OCI-LY7 (cell line): Measurements from ENCODE around the gene CDK14. TPM values are rescaled to one million over a fixed set of nuclear protein-coding genes. Genes with fewer than 3 reads are reported as not detected.
"Not testable (repeated sequence)": the region's sequence is repeated elsewhere in the genome, so short reads cannot be mapped to it uniquely, and the experiment has no call there.

Source experiments
- BruUV-seq: library from RNA; stranded (reverse); fragments of 400-500 nt; replicated peaks from 2 replicates; lab custom pipeline; 2021; lab: Mats Ljungman, UMichigan
- CTCF ChIA-PET: fragments of 300-600 bp; sonication (Branson Sonifier 250); formaldehyde crosslinking; loops from one replicate; lab custom pipeline; 2022; ENCODE audit warnings: antibody characterized with exemption; ENCODE audit not compliant: unreplicated experiment; lab: Charles Lee
- POLR2A ChIA-PET: fragments of 300-600 bp; sonication (Branson Sonifier 250); formaldehyde crosslinking; loops from one replicate; lab custom pipeline; 2022; ENCODE audit warnings: antibody characterized with exemption; lab: Charles Lee
- DNase-seq: peaks from one replicate; pipeline ENCODE4 v3.0.0-alpha.2; 2015; ENCODE audit warnings: low spot score
- H2AFZ ChIP-seq: fragments of 200-600 bp; sonication (generic), shearing (Covaris generic); 2 replicates; pipeline ENCODE4 v1.6.1; 2014; ENCODE audit warnings: mild to moderate bottlenecking, antibody characterized with exemption, low read length, moderate library complexity
- H3K27ac ChIP-seq: fragments of 200-600 bp; sonication (generic); 2 replicates; pipeline ENCODE4 v1.5.1; 2014; ENCODE audit warnings: mixed run types, low read depth, mild to moderate bottlenecking, moderate library complexity, low read length, inconsistent platforms; ENCODE audit not compliant: poor library complexity, severe bottlenecking
- H3K36me3 ChIP-seq: fragments of 200-600 bp; sonication (generic); 2 replicates; pipeline ENCODE4 v1.6.1; 2014; ENCODE audit warnings: mild to moderate bottlenecking, antibody characterized with exemption, low read length, moderate library complexity, mixed read lengths; ENCODE audit not compliant: insufficient read depth
- H3K4me1 ChIP-seq: fragments of 200-600 bp; sonication (generic); 2 replicates; pipeline ENCODE4 v1.5.1; 2014; ENCODE audit warnings: mild to moderate bottlenecking, low read length; ENCODE audit not compliant: insufficient read depth, poor library complexity, severe bottlenecking
- H3K4me2 ChIP-seq: fragments of 200-600 bp; sonication (generic); 2 replicates; pipeline ENCODE4 v1.6.1; 2014; ENCODE audit warnings: mild to moderate bottlenecking, low read length
- H3K4me3 ChIP-seq: fragments of 200-600 bp; sonication (generic); 2 replicates; pipeline ENCODE4 v1.5.1; 2014; ENCODE audit warnings: mild to moderate bottlenecking, low read depth, low read length; ENCODE audit not compliant: poor library complexity, severe bottlenecking
- H3K79me2 ChIP-seq: fragments of 200-600 bp; sonication (generic); 2 replicates; pipeline ENCODE4 v1.6.1; 2016; ENCODE audit warnings: low read depth, mild to moderate bottlenecking, low read length, moderate library complexity, mixed read lengths; ENCODE audit not compliant: insufficient read depth
- H3K9me2 ChIP-seq: fragments of 200-600 bp; sonication (generic); 2 replicates; pipeline ENCODE4 v1.6.1; 2016; ENCODE audit warnings: mild to moderate bottlenecking, low read length, mixed read lengths; ENCODE audit not compliant: insufficient read depth
- H3K9me3 ChIP-seq: fragments of 200-600 bp; sonication (generic); 2 replicates; pipeline ENCODE4 v1.6.1; 2014; ENCODE audit warnings: mild to moderate bottlenecking, mixed run types, low read length, mixed read lengths
- H4K20me1 ChIP-seq: fragments of 200-600 bp; sonication (generic); 2 replicates; pipeline ENCODE4 v1.6.1; 2014; ENCODE audit warnings: mild to moderate bottlenecking, antibody characterized with exemption, low read length, moderate library complexity, mixed read lengths; ENCODE audit not compliant: insufficient read depth
- CTCF ChIP-seq: fragments of 200-600 bp; sonication (generic); conservative IDR thresholded peaks from 2 replicates; pipeline ENCODE4 v1.5.1; 2014; ENCODE audit warnings: mild to moderate bottlenecking, antibody characterized with exemption, low read length, moderate library complexity, mixed read lengths
- EZH2phosphoT487 ChIP-seq: fragments of 200-600 bp; sonication (generic); IDR thresholded peaks from 2 replicates; pipeline ENCODE4 v1.6.1; 2018; ENCODE audit warnings: low read depth, borderline replicate concordance, mild to moderate bottlenecking, mixed run types, antibody characterized with exemption, low read length, moderate library complexity, mixed read lengths
- intact Hi-C: fragments of 100-400 bp; cut with micrococcal nuclease; formaldehyde crosslinking; loops from one replicate; pipeline ENCODE4 v1.10.0; 2022; ENCODE audit not compliant: unreplicated experiment
- total RNA-seq, 2 experiments: library from RNA; depleted of rRNA in 1 of 2; stranded (reverse); fragments of >200 nt in 1 of 2; shearing (Covaris generic) in 1 of 2; gene quantifications; 2 replicates each; pipeline ENCODE4 v1.2.3, GENCODE V29; 2014 to 2022

Gene CDK14
- total RNA-seq, 2 experiments from 2014 or later, result 90.7 to 111 TPM

DNA sequence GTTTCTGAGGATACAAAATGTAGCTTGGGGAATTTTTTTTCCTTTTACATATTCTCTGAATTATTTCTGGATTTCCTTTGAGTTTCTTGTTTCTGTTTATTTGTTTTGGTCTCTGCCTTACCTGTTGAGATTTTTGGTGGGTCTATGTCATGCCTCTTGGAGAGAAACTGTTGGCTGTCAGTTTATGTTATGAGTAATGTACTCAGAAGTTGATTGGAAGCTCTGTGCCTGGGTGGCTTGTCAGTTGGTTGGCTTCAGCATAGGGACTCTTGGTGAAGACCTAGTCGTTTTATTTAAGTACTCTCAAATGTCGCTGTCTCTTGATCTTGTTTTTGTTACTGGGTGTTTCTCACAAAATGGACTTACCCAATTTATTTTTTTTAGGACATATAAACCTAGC lies 132.4 kb downstream of the CDK14 start:
- BruUV-seq, result no TSS peak
- Histone ChIP-seq H3K4me2 (peak overlapping the region; percentile 70), H3K4me3 (peak overlapping the region; percentile 66), H4K20me1 (no peaks in the 10 kb centered on the region), H3K27ac (peak overlapping the region; percentile 81), H3K9me3 (peaks cover 30% of the 10 kb centered on the region), H2AFZ (no peak overlapping the region), H3K79me2 (peaks cover 99% of the 10 kb centered on the region), H3K9me2 (no peaks in the 10 kb centered on the region), H3K4me1 (peaks cover 61% of the 10 kb centered on the region), H3K36me3 (peaks cover 67% of the 10 kb centered on the region)
- CTCF ChIA-PET, result no interaction called here
- intact Hi-C loops, result loop anchor here (1.0 to 10.0 kb wide), 2 partner anchors 19 to 1516 kb away; partner anchors contain the start of genes ANKIB1 and KRIT1
- TF ChIP-seq EZH2phosphoT487, result no peak
- no peak for TF ChIP-seq CTCF
- DNase-seq, result peak; percentile 69
- POLR2A ChIA-PET, result interaction anchor here (0.6 to 1.6 kb wide), 6 partner anchors 14 to 49 kb away, joined by 4 to 11 read pairs (median 6); no protein-coding TSS in a partner anchor

DNA sequence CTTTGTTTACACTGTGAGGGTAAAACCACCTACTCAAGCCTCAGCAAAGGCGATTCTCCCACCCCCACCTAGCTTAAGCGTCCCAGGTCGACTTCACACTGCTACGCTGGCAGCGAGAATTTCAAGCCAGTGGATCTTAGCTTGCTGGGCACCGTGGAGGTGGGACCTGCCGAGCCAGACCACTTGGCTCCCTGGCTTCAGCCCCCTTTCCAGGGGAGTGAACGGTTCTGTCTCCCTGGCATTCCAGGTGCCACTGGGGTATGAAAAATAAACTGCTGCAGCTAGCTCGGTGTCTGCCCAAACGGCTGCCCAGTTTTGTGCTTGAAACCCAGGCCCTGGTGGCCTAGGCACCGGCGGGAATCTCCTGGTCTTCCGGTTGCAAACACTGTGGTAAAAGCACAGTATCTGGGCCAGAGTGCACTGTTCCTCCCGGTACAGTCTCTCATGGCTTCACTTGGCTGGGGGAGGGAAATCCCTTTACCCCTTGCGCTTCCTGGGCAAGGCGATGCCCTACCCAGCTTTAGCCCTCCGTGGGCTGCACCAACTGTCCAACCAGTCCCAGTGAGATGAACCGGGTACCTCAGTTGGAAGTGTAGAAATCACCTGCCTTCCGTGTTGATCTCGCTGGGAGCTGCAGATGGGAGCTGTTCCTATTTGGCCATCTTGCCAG lies 139.6 kb downstream of the CDK14 start:
- H3K4me2 ChIP-seq, result peak overlapping the region; percentile 84
- peaks cover 56% of the 10 kb centered on the region for H3K4me1 ChIP-seq
- H3K79me2 ChIP-seq, result peaks cover 91% of the 10 kb centered on the region
- peaks cover 70% of the 10 kb centered on the region for H3K36me3 ChIP-seq
- H3K9me2 ChIP-seq, CTCF ChIA-PET, DNase-seq, H4K20me1 ChIP-seq, intact Hi-C loops, H3K4me3 ChIP-seq, BruUV-seq, H2AFZ ChIP-seq: not testable (repeated sequence)
- H3K9me3 ChIP-seq, result peaks cover 29% of the 10 kb centered on the region
- peak overlapping the region; percentile 82 for H3K27ac ChIP-seq
- POLR2A ChIA-PET, result interaction anchor here (0.6 to 2.8 kb wide), 11 partner anchors 10 to 489 kb away, joined by 3 to 13 read pairs (median 5); no protein-coding TSS in a partner anchor

GRCh38 chr7:90736316-90736715 lies 140.2 kb downstream of the CDK14 start:
- Histone ChIP-seq H3K4me2 (peak overlapping the region; percentile 84), H3K4me1 (peaks cover 62% of the 10 kb centered on the region), H3K36me3 (peaks cover 70% of the 10 kb centered on the region), H3K27ac (peak overlapping the region; percentile 82), H3K9me3 (peaks cover 24% of the 10 kb centered on the region), H3K9me2 (no peaks in the 10 kb centered on the region), H4K20me1 (no peaks in the 10 kb centered on the region), H2AFZ (no peak overlapping the region), H3K79me2 (peaks cover 91% of the 10 kb centered on the region), H3K4me3 (no peak overlapping the region)
- CTCF ChIA-PET, result no interaction called here
- TF ChIP-seq EZH2phosphoT487 (no peak), CTCF (no peak)
- no peak for DNase-seq
- POLR2A ChIA-PET, result interaction anchor here (0.7 to 2.8 kb wide), 10 partner anchors 10 to 108 kb away, joined by 3 to 13 read pairs (median 4); no protein-coding TSS in a partner anchor
- BruUV-seq, result no TSS peak
- intact Hi-C loops, result no loop called here
